ENCODE results near the gene ARHGEF10L.

- TF ChIP-seq CTCF (conservative IDR thresholded peaks at IDR 0.05; ENCODE audit: low read depth, low read length): no peak
- no peak for TF ChIP-seq EZH2phosphoT487 (IDR thresholded peaks at IDR 0.05; ENCODE audit: borderline replicate concordance, low read length)
- TF ChIP-seq EZH2 (IDR thresholded peaks at IDR 0.05; ENCODE audit: low read length, unreplicated experiment): no peak
These were observed 204.4 kb downstream of the ARHGEF10L start for GRCh38 chr1:17743925-17744324.

Data from PC-3 (cell line).